ENCODE results near the gene OSBPL5.

- peak; percentile 50 for TF ChIP-seq POLR2AphosphoS5 (IDR thresholded peaks at IDR 0.05; ENCODE audit: low read depth, low read length)
- TF ChIP-seq REST (IDR thresholded peaks at IDR 0.05; ENCODE audit: insufficient read depth in 1 of 2, low read depth in 2 of 2, low read length in 2 of 2), result peak in 1 of 2 experiments; percentile 73; a peak in 1 of 4 replicates
- peak; percentile 95 for TF ChIP-seq SIN3A (IDR thresholded peaks at IDR 0.05; ENCODE audit: borderline replicate concordance, insufficient read depth, low read length)
- no peak for TF ChIP-seq TAF1 (IDR thresholded peaks at IDR 0.05; ENCODE audit: borderline replicate concordance, insufficient read depth, low read length)
- no peak for TF ChIP-seq FOXP2 (optimal IDR thresholded peaks at IDR 0.05; ENCODE audit: borderline replicate concordance, extremely low read depth, extremely low read length, insufficient read depth)
Measured at GRCh38 chr11:3095712-3096361, 69.3 kb downstream of the OSBPL5 start.

Data from PFSK-1 (cell line).